ENCODE measurements around the gene SCN8A.

The SCN8A gene

DNA sequence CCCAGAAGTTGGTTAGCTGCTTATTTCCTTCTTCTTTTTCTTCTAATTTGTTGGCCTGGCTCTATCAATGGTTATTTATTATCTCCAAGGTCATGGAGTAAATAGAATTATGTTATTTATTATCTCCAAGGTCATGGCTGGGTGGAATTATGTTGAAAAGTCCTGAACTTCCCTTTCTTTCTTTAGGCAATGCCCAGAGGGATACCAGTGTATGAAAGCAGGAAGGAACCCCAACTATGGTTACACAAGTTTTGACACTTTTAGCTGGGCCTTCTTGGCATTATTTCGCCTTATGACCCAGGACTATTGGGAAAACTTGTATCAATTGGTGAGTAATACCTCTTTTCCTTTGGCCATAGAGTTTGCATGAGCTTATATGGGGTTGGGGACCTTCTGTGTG lies 111.6 kb downstream of the SCN8A start:
- H3K4me3 ChIP-seq (ENCODE audit: low read depth, low read length) = no peak overlapping the region

DNA sequence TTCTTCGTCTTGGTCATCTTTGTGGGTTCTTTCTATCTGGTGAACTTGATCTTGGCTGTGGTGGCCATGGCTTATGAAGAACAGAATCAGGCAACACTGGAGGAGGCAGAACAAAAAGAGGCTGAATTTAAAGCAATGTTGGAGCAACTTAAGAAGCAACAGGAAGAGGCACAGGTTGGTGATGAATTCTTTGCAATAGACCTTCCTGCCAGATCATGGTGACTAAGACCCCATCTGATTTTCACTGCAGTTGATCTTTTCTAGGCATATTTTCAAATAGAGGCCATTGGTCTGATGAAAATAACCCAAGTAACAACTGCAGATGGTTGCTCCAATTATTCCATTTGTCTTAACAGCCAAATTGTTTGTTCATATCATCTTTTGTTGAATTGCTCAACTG lies 114.4 kb downstream of the SCN8A start:
- no peak overlapping the region for H3K4me3 ChIP-seq (ENCODE audit: low read depth, low read length)

GRCh38 chr12:51706206-51706605 lies 115.2 kb downstream of the SCN8A start:
- H3K4me3 ChIP-seq (ENCODE audit: low read depth, low read length) = no peak overlapping the region

DNA sequence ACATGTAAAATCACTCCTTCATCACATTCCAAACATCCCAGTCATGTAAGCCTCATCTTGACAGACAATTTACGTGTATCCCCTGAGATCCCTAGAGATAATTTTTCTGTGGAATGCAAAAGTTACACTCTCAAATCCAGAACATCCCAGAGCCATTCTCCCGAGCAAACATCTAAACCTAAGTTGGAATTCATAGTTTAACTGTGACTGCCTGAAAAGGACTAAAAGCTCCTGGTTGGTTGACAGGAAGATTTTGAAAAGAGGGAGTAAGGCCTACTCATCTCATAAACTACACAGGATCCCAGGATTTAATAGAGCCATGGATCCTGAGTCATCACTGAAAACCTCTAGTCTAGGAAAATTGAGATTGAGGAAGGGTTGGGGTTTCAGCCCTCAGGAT lies 123.6 kb downstream of the SCN8A start:
- no peak overlapping the region for H3K4me3 ChIP-seq (ENCODE audit: low read depth, low read length)

DNA sequence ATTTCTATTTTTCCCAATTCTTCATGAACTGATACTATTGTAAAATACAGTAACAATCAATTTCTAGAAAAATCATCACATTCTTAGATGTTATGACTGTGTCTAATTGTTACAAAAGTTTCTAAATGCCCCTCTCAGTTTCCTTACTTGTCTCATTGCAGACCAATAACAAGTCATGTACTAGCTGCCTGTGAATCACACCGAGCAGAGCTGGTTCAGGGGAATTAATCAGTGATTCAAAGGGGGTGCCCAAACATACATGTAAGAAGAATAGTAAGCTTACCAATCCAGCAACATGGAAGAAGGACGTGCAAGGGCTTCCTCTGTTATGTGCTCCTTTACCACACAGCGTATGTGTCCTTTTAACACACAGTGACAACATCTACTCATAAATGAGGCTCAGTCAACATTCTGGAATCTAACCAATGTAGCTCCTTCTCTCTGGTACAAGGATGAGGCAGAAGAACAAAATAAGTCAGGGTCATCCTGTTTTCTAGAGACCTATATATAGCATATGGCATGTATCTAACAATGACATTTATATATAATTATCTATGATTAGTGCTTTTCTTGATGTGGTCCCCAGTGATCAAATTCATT lies 126.4 kb downstream of the SCN8A start:
- no peak overlapping the region for H3K4me3 ChIP-seq (ENCODE audit: low read depth, low read length)

DNA sequence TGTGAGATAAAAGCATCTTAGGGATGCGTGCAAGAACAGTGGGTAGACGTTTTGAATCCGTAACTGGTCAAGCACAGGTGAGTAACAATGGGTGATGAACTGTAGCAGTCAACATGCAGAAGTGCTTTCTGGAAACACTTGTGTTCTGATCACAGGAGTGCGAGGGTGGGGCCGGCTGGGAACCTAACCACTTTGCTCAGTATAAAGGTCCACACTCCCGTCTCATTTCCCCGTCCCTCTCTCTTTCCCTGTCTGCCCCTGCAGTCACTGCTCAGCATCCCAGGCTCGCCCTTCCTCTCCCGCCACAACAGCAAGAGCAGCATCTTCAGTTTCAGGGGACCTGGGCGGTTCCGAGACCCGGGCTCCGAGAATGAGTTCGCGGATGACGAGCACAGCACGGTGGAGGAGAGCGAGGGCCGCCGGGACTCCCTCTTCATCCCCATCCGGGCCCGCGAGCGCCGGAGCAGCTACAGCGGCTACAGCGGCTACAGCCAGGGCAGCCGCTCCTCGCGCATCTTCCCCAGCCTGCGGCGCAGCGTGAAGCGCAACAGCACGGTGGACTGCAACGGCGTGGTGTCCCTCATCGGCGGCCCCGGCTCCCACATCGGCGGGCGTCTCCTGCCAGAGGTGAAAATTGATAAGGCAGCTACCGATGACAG lies 130.4 kb downstream of the SCN8A start:
- H3K4me3 ChIP-seq (ENCODE audit: low read depth, low read length) = no peak overlapping the region

GRCh38 chr12:51722431-51722830 lies 131.4 kb downstream of the SCN8A start:
- H3K4me3 ChIP-seq (ENCODE audit: low read depth, low read length) = no peak overlapping the region

GRCh38 chr12:51726161-51726560 lies 135.1 kb downstream of the SCN8A start:
- H3K4me3 ChIP-seq (ENCODE audit: low read depth, low read length) = no peak overlapping the region

GRCh38 chr12:51726931-51727330 lies 135.9 kb downstream of the SCN8A start:
- H3K4me3 ChIP-seq (ENCODE audit: low read depth, low read length) = no peak overlapping the region

DNA sequence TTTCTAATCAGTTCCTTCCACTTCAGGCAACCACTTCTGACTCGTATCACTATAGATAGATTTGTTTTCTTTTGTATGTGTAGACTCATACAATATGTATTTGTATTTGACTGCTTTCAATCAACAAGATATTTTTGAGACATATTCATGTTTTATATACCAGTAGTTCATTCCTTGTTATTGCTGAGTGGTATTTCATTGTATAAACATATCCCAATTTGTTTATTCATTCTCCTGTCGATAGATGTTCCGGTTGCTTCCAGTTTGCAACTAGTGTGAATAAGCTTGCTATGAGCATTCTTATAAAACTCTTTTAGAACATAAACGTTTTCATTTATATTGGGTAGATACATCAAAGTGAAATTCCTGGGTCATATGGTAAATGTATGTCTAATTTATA lies 138.3 kb downstream of the SCN8A start:
- no peak overlapping the region for H3K4me3 ChIP-seq (ENCODE audit: low read depth, low read length)

- no peak overlapping the region for H3K4me3 ChIP-seq (ENCODE audit: low read depth, low read length)
Observed at GRCh38 chr12:51730745-51731144, 139.7 kb downstream of the SCN8A start.

GRCh38 chr12:51740536-51740935 lies 149.5 kb downstream of the SCN8A start:
- no peak overlapping the region for H3K4me3 ChIP-seq (ENCODE audit: low read depth, low read length)

- no peak overlapping the region for H3K4me3 ChIP-seq (ENCODE audit: low read depth, low read length)
Observed at GRCh38 chr12:51744235-51744634, 153.2 kb downstream of the SCN8A start.

DNA sequence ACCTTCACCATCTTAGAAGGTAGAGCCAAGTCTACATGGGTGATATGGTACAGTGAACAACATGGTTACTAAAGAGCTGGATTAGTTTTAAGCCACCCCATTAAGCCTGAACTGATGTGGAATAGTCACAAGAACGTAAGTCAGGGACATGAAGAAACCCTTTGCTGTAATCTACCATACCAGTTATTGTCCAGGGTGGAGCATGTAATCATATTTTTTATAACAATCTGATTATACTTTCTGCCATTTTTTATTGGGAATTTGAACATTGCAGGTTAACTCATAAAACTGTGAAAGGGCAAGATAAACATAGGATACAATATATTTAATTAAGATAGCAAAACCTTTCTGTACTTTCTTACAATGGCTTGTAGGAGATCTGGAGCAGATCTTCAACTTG lies 153.9 kb downstream of the SCN8A start:
- no peak overlapping the region for H3K4me3 ChIP-seq (ENCODE audit: low read depth, low read length)

DNA sequence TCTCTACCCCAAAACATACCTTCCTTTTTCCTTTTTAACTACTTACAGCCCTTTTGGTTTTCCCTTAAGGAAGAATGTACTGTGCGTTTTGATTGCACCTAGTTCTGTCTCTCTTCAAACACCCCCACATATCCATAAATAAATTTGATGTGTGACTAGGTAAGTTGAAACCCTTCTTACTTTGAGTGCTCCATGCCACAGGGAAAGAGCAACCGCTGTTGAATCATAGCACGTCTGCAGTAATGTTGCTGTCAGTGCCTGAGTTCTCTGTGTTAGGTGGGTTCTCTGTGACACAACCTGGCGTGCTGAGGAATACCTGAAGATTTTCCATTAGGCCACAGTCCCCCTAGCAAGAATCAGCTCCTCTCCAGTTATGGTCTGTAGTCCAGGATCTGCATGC lies 155.4 kb downstream of the SCN8A start:
- H3K4me3 ChIP-seq (ENCODE audit: low read depth, low read length) = no peak overlapping the region

DNA sequence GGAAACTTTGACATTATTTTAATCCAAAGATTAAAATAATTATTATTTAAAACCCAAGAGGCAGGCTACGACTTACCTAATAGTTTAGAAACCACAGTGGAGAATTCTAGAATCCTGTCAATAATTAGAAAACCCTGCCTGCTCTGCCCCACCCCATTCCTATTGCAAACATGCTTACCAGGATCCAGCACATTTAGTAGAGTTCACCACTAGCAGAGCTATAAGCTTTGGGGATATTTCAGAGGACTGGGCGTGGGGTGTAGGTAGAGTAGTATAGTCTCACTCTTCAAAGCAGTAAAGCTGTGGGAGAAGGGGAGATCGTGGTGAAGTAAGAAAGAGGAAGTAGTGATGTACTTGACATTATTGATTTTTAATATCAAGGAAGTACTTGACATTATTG lies 157.2 kb downstream of the SCN8A start:
- H3K4me3 ChIP-seq (ENCODE audit: low read depth, low read length) = no peak overlapping the region

- H3K4me3 ChIP-seq (ENCODE audit: low read depth, low read length) = no peak overlapping the region
Observed at GRCh38 chr12:51749206-51749985, 158.4 kb downstream of the SCN8A start.

DNA sequence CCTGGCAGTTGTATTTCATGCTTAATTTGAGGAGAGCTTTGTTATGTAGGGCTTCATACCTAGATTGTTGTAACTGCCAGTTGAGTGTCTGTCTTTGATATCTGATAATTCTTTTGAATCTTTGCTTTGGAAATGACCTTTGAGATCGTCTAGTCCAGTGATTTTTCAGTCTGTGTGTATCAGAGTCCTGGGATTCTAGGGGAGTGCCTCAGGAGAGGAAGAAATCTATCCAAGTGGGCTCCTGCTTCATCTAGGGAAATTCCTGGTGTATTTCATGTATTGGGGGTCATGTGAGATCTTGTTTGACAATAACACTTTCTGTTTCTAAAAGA lies 158.9 kb downstream of the SCN8A start:
- no peak overlapping the region for H3K4me3 ChIP-seq (ENCODE audit: low read depth, low read length)

DNA sequence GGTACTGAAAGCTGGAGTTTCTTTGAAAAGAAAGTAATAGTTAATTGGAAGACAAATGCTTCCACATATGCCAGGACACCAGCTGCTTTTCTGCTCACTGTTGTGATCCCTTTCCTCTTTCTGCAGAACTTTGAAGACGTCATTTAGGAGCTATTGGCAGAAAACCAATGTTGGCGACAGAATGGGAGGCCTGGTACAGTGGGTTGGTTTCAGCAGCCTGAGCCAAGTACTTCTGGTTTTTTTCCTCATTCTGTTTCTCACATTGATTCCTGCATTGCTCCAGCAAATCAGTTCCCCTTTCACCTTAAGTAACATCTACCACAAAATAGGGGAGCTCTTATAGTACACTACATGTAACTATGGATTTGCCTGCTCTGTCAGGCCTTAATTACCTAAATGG lies 160.6 kb downstream of the SCN8A start:
- H3K4me3 ChIP-seq (ENCODE audit: low read depth, low read length) = no peak overlapping the region

DNA sequence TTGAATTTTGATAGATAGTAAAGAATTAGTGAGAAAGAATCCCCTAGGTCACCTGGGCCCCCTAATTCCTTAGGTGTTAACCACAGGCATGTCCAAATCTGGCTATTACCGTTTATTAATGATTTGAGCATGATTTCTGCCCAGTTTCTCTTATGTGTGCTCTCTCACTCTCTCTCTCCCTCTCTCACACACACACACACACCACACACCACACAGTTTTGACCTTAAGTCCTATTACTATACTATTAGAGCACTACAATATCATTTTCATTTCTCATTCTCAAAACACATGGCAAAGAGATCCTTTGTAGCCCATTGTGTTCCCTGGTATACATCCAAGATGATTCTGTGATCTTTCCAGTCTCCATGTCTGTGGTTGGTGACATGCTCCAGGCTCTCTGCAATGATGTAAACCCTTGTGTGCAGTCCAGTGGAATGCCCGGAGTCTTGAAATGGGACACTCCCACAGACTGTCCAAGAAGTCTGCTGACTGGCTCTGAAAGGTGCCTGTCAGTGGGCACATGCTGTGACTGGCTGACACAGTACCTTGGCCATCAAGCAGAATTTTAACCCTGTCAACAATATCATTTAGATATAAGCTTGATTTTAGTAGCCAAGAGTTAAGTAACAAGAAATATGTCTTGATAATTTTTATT lies 161.3 kb downstream of the SCN8A start:
- no peak overlapping the region for H3K4me3 ChIP-seq (ENCODE audit: low read depth, low read length)

- H3K4me3 ChIP-seq (ENCODE audit: low read depth, low read length) = no peak overlapping the region
Observed at GRCh38 chr12:51753980-51754675, 163.1 kb downstream of the SCN8A start.
